H1 (cell line): ENCODE measurements around the gene MINDY3. TPM values are rescaled to one million over a fixed set of nuclear protein-coding genes. Genes with fewer than 3 reads are reported as not detected.
A peak's percentile ranks its signal among the peaks of the same experiment; 100 is the strongest.

Experiments
- CTCF ChIA-PET: fragments of 300-600 bp; sonication (Branson Sonifier 250); formaldehyde crosslinking; loops from one replicate; lab custom pipeline; 2021; ENCODE audit not compliant: partially characterized antibody; lab: Charles Lee
- POLR2A ChIA-PET: fragments of 300-600 bp; sonication (Branson Sonifier 250); formaldehyde crosslinking; loops from one replicate; lab custom pipeline; 2021; ENCODE audit warnings: inconsistent platforms; ENCODE audit not compliant: partially characterized antibody; lab: Charles Lee
- DNase-seq, 2 experiments: peaks; one replicate each; pipeline versions ENCODE4 v3.0.0 to v3.0.0-alpha.2; 2010 to 2022; ENCODE audit warnings: low spot score in 2 of 2, low read depth in 1 of 2, mixed read lengths in 1 of 2
- FAIRE-seq: peaks from 2 replicates; lab custom pipeline; 2011; peaks lifted over from hg19 to GRCh38; lab: Jason Lieb, UNC
- H2AFZ ChIP-seq: 2 replicates; pipeline ENCODE4 v1.8.1; 2012; ENCODE audit warnings: low read length, inconsistent platforms
- H2AK5ac ChIP-seq: 2 replicates; pipeline ENCODE4 v1.6.1; 2013; ENCODE audit warnings: low read depth, low read length
- H2BK120ac ChIP-seq: replicated peaks from 2 replicates; pipeline ENCODE3; 2013; ENCODE audit warnings: low read depth, low read length, inconsistent platforms
- H2BK12ac ChIP-seq: 2 replicates; pipeline ENCODE4 v1.6.1; 2013; ENCODE audit warnings: low read depth, low read length
- H2BK15ac ChIP-seq: 2 replicates; pipeline ENCODE4 v1.6.1; 2013; ENCODE audit warnings: low read length
- H2BK20ac ChIP-seq: 2 replicates; pipeline ENCODE4 v1.6.1; 2013; ENCODE audit warnings: low read length
- H2BK5ac ChIP-seq: 2 replicates; pipeline ENCODE4 v1.6.1; 2013; ENCODE audit warnings: low read depth, low read length
- H3K14ac ChIP-seq: 2 replicates; pipeline ENCODE4 v1.6.1; 2013; ENCODE audit warnings: inconsistent platforms; ENCODE audit not compliant: insufficient read length
- H3K18ac ChIP-seq: 2 replicates; pipeline ENCODE4 v1.6.1; 2013; ENCODE audit warnings: low read length; ENCODE audit errors: extremely low read depth
- H3K23ac ChIP-seq: 2 replicates; pipeline ENCODE4 v1.6.1; 2013; ENCODE audit warnings: inconsistent platforms; ENCODE audit not compliant: insufficient read length
- H3K23me2 ChIP-seq: 2 replicates; pipeline ENCODE4 v1.6.1; 2013; ENCODE audit warnings: low read depth, low read length
- H3K27ac ChIP-seq: 2 replicates; pipeline ENCODE4 v1.6.1; 2011; ENCODE audit warnings: low read depth, low read length, inconsistent platforms
- H3K27me3 ChIP-seq, 4 experiments: replicated peaks in 1 of 4; 1 replicate in 1 of 4; 2 replicates in 3 of 4; pipeline versions ENCODE4 v1.6.1 to v1.8.1; 2011 to 2013; ENCODE audit warnings: low read length in 3 of 4, mild to moderate bottlenecking in 3 of 4, inconsistent platforms in 2 of 4, mixed read lengths in 2 of 4, moderate library complexity in 1 of 4; ENCODE audit not compliant: control insufficient read depth in 3 of 4, insufficient read depth in 3 of 4; ENCODE audit errors: extremely low read depth in 1 of 4
- H3K36me3 ChIP-seq, 4 experiments: 2 replicates each; pipeline versions ENCODE4 v1.6.1 to v1.8.1; 2011 to 2013; ENCODE audit warnings: mild to moderate bottlenecking in 4 of 4, low read length in 3 of 4, moderate library complexity in 2 of 4, control low read depth in 1 of 4, inconsistent platforms in 1 of 4; ENCODE audit not compliant: insufficient read depth in 4 of 4, control insufficient read depth in 2 of 4
- H3K4ac ChIP-seq: replicated peaks from 2 replicates; pipeline ENCODE3; 2013; ENCODE audit warnings: low read length, low read depth, mixed read lengths, inconsistent platforms; ENCODE audit not compliant: insufficient read length
- H3K4me1 ChIP-seq, 4 experiments: replicated peaks in 1 of 4; 1 replicate in 1 of 4; 2 replicates in 3 of 4; pipeline versions ENCODE4 v1.6.1 to v1.8.1; 2011 to 2013; ENCODE audit warnings: low read length in 3 of 4, inconsistent platforms in 2 of 4, mixed read lengths in 1 of 4; ENCODE audit not compliant: insufficient read depth in 4 of 4, control insufficient read depth in 3 of 4
- H3K4me2 ChIP-seq, 2 experiments: 2 replicates each; pipeline versions ENCODE4 v1.6.1 to v1.8.1; 2011 to 2013; ENCODE audit warnings: low read depth in 2 of 2, low read length in 2 of 2, control low read depth in 1 of 2, inconsistent platforms in 1 of 2, mild to moderate bottlenecking in 1 of 2; ENCODE audit not compliant: insufficient read depth in 1 of 2
- H3K4me3 ChIP-seq, 4 experiments: fragments of 200-600, 300-600 bp in 1 of 4; sonication (generic), shearing (Covaris generic), sonication (Bioruptor Twin) in 1 of 4; 2 replicates each; pipeline versions ENCODE4 v1.5.1 to v1.8.1; 2011 to 2016; ENCODE audit warnings: low read length in 4 of 4, low read depth in 3 of 4, control low read depth in 2 of 4, inconsistent platforms in 2 of 4, mild to moderate bottlenecking in 2 of 4, mixed read lengths in 1 of 4, moderate library complexity in 1 of 4; ENCODE audit not compliant: insufficient read depth in 2 of 4; ENCODE audit errors: extremely low read depth in 1 of 4
- H3K56ac ChIP-seq: replicated peaks from 2 replicates; pipeline ENCODE3; 2013; ENCODE audit warnings: low read depth, mild to moderate bottlenecking, mixed read lengths, low read length, inconsistent platforms; ENCODE audit not compliant: insufficient read length
- H3K79me1 ChIP-seq: 2 replicates; pipeline ENCODE4 v1.6.1; 2013; ENCODE audit warnings: low read depth, low read length, control low read depth
- H3K79me2 ChIP-seq, 2 experiments: 2 replicates each; pipeline versions ENCODE4 v1.6.1 to v1.8.1; 2012 to 2013; ENCODE audit warnings: low read length in 2 of 2, mild to moderate bottlenecking in 2 of 2, inconsistent platforms in 1 of 2; ENCODE audit not compliant: insufficient read depth in 2 of 2, control insufficient read depth in 1 of 2
- H3K9ac ChIP-seq, 4 experiments: replicated peaks in 1 of 4; 1 replicate in 1 of 4; 2 replicates in 3 of 4; pipeline versions ENCODE4 v1.6.1 to v1.8.1; 2011 to 2013; ENCODE audit warnings: low read depth in 3 of 4, low read length in 3 of 4, control low read depth in 2 of 4, mild to moderate bottlenecking in 2 of 4, moderate library complexity in 2 of 4, inconsistent platforms in 1 of 4; ENCODE audit errors: extremely low read depth in 1 of 4
- H3K9me3 ChIP-seq, 2 experiments: 2 replicates each; pipeline versions ENCODE4 v1.6.1 to v1.8.1; 2012 to 2013; ENCODE audit warnings: mild to moderate bottlenecking in 2 of 2, moderate library complexity in 2 of 2, control low read depth in 1 of 2, inconsistent platforms in 1 of 2, low read depth in 1 of 2, low read length in 1 of 2, mixed read lengths in 1 of 2; ENCODE audit not compliant: insufficient read depth in 2 of 2
- H4K20me1 ChIP-seq, 2 experiments: replicated peaks in 1 of 2; 2 replicates each; pipeline versions ENCODE3 to v1.8.1; 2011 to 2013; ENCODE audit warnings: inconsistent platforms in 2 of 2, low read length in 2 of 2, mild to moderate bottlenecking in 1 of 2; ENCODE audit not compliant: insufficient read depth in 2 of 2, control insufficient read depth in 1 of 2
- H4K5ac ChIP-seq: 2 replicates; pipeline ENCODE4 v1.6.1; 2013; ENCODE audit warnings: low read length, low read depth, mixed read lengths, inconsistent platforms; ENCODE audit not compliant: insufficient read length
- H4K8ac ChIP-seq: 2 replicates; pipeline ENCODE4 v1.8.0; 2013; ENCODE audit warnings: mild to moderate bottlenecking, moderate library complexity, low read length, inconsistent platforms; ENCODE audit not compliant: insufficient read depth; ENCODE audit errors: extremely low read depth
- H4K91ac ChIP-seq: replicated peaks from 2 replicates; pipeline ENCODE3; 2013; ENCODE audit warnings: low read length, mixed read lengths, inconsistent platforms; ENCODE audit not compliant: insufficient read length
- CTCF ChIP-seq, 3 experiments: IDR thresholded peaks; 1 replicate in 2 of 3; 2 replicates in 1 of 3; pipeline versions ENCODE4 v1.5.1 to v1.6.1; 2011; ENCODE audit warnings: low read length in 3 of 3, mild to moderate bottlenecking in 3 of 3, inconsistent platforms in 2 of 3, low read depth in 1 of 3, moderate library complexity in 1 of 3; ENCODE audit not compliant: insufficient read depth in 1 of 3; ENCODE audit errors: control extremely low read depth in 1 of 3
- EZH2 ChIP-seq: fragments of 200-600 bp; sonication (generic); IDR thresholded peaks from 2 replicates; pipeline ENCODE4 v1.7.1; 2012; ENCODE audit warnings: low read depth, mild to moderate bottlenecking, moderate library complexity, low read length, inconsistent platforms; ENCODE audit not compliant: severe bottlenecking
- PHF8 ChIP-seq: fragments of 200-600 bp; sonication (generic); conservative IDR thresholded peaks from 2 replicates; pipeline ENCODE4 v1.7.1; 2012; ENCODE audit warnings: low read depth, mild to moderate bottlenecking, inconsistent platforms, low read length, moderate library complexity
- RBBP5 ChIP-seq: IDR thresholded peaks from 2 replicates; pipeline ENCODE4 v1.7.1; 2012; ENCODE audit warnings: low read depth, mild to moderate bottlenecking, inconsistent platforms, low read length, moderate library complexity, borderline replicate concordance
- SIRT6 ChIP-seq: IDR thresholded peaks from one replicate; pipeline ENCODE4 v1.7.1; 2012; ENCODE audit warnings: low read length, inconsistent platforms
- YY1 ChIP-seq: IDR thresholded peaks from 2 replicates; pipeline ENCODE4 v1.6.1; 2011; ENCODE audit warnings: low read depth, mild to moderate bottlenecking, low read length
- WGBS, 2 experiments: shearing (Covaris generic) in 1 of 2; methylation state at CpG; one replicate each; pipeline versions ENCODE4 v1.1.6 to v1.1.7; 2013 to 2015; ENCODE audit warnings: low lambda C conversion rate in 2 of 2, mixed read lengths in 2 of 2, inconsistent platforms in 1 of 2, low coverage in 1 of 2, missing lambda C conversion rate in 1 of 2; ENCODE audit not compliant: insufficient replicate concordance in 2 of 2, insufficient coverage in 1 of 2, insufficient read length in 1 of 2; ENCODE audit errors: extremely low coverage in 1 of 2, missing lambda C conversion rate in 1 of 2; 5-methylcytosine and 5-hydroxymethylcytosine counted together
- polyA plus RNA-seq, 7 experiments: library from polyadenylated mRNA; depleted of rRNA in 3 of 7; stranded (reverse) in 5 of 7; unstranded in 2 of 7; fragments of >200 nt in 5 of 7; fragments of 200-250 nt in 2 of 7; gene quantifications; 1 replicate in 5 of 7; 2 replicates in 1 of 7; 4 replicates in 1 of 7; pipeline versions ENCODE4 v1.2.1 to v1.2.3, GENCODE V29; 2011 to 2013; ENCODE audit warnings: missing spikeins in 2 of 7, mixed read lengths in 2 of 7
- total RNA-seq: library from RNA; stranded (reverse); fragmentation: NEBNext Ultra II Directional; extraction: Animal tissue kit (Norgen Biotek cat#: 25700); gene quantifications from 2 replicates; pipeline ENCODE4 v1.2.1, GENCODE V29; 2021

Gene MINDY3
- total and polyA plus RNA-seq, 2 of the 8 experiments (the other 6 are each of a cell fraction or from before 2014, with no cell fraction given), result 4.6 to 13.6 TPM

GRCh38 chr10:15896654-15897053 is 36.3 kb upstream of the MINDY3 start:
- POLR2A ChIA-PET, result no interaction called here
- FAIRE-seq, result no peak
- Histone ChIP-seq H3K18ac (no peak overlapping the region), H3K36me3 (no peaks in the 10 kb centered on the region), H2BK15ac (no peak overlapping the region), H2BK20ac (no peak overlapping the region), H2BK120ac (no peak overlapping the region), H4K8ac (no peak overlapping the region), H3K79me2 (no peaks in the 10 kb centered on the region), H2BK5ac (no peak overlapping the region), H3K4me1 (no peaks in the 10 kb centered on the region), H3K27ac (no peak overlapping the region), H3K4me2 (no peak overlapping the region), H3K23ac (no peak overlapping the region), H4K5ac (no peak overlapping the region), H2AK5ac (no peak overlapping the region), H3K9me3 (no peaks in the 10 kb centered on the region), H3K4ac (no peak overlapping the region), H3K9ac (no peak overlapping the region), H4K91ac (no peak overlapping the region), H2BK12ac (no peak overlapping the region), H3K56ac (no peak overlapping the region), H3K79me1 (no peaks in the 10 kb centered on the region), H4K20me1 (no peaks in the 10 kb centered on the region), H3K27me3 (no peaks in the 10 kb centered on the region), H3K14ac (no peak overlapping the region), H3K23me2 (no peaks in the 10 kb centered on the region), H3K4me3 (no peak overlapping the region), H2AFZ (peak overlapping the region; percentile 41; the same call in 1 of the 2 replicates)
- CTCF ChIA-PET, result interaction anchor here (0.6 kb wide), 1 partner anchor 88 kb away, joined by 3 read pairs; no protein-coding TSS in a partner anchor
- WGBS, 2 experiments, result 89% methylated on average over 4 of the region's 4 CpGs; no CpG with 5 or more reads in 1 of the 2 experiments
- DNase-seq, result no peak
- TF ChIP-seq PHF8 (no peak), RBBP5 (no peak), EZH2 (no peak), SIRT6 (no peak), CTCF (IDR thresholded peaks at IDR 0.05; ENCODE audit: control extremely low read depth in 1 of 3, insufficient read depth in 1 of 3, low read depth in 1 of 3, low read length in 3 of 3) (no peak), YY1 (peak; percentile 58; the same call in 1 of the 2 replicates)
